Measurements from ENCODE around the gene APBA3.

APBA3 gene

GRCh38 chr19:3785938-3786824 is 24.7 kb upstream of the APBA3 start, which contains the start of gene MATK:
TSS of gene MATK (minus strand) at chr19:3786381. CDS start at chr19:3785135, 1,246 bp downstream.
- peak; percentile 41 for DNase-seq

- no peak for DNase-seq
These were observed 24.0 kb upstream of the APBA3 start for GRCh38 chr19:3785451-3785937.

GRCh38 chr19:3784607-3785450 is 23.3 kb upstream of the APBA3 start:
- no peak for DNase-seq

- DNase-seq = no peak
These were observed 22.4 kb upstream of the APBA3 start for GRCh38 chr19:3783660-3784584.

- no peak for DNase-seq
These were observed 21.4 kb upstream of the APBA3 start for GRCh38 chr19:3782903-3783302.

- no peak for DNase-seq
These were observed 20.8 kb upstream of the APBA3 start for GRCh38 chr19:3782330-3782729.

- no peak for DNase-seq
These were observed 20.1 kb upstream of the APBA3 start for GRCh38 chr19:3781603-3782002.

- DNase-seq = no peak
These were observed 19.4 kb upstream of the APBA3 start for GRCh38 chr19:3780786-3781304.

- DNase-seq = no peak
These were observed 17.6 kb upstream of the APBA3 start for GRCh38 chr19:3778899-3779723.

GRCh38 chr19:3778104-3778867 is 16.8 kb upstream of the APBA3 start:
- no peak for DNase-seq

- no peak for DNase-seq
These were observed 15.1 kb upstream of the APBA3 start for GRCh38 chr19:3776479-3777040.

- DNase-seq = no peak
These were observed 14.3 kb upstream of the APBA3 start for GRCh38 chr19:3775831-3776230.

GRCh38 chr19:3775374-3775711 is 13.9 kb upstream of the APBA3 start:
- DNase-seq = no peak

GRCh38 chr19:3774621-3775373 is 13.3 kb upstream of the APBA3 start:
- DNase-seq = no peak

- DNase-seq = no peak
These were observed 12.5 kb upstream of the APBA3 start for GRCh38 chr19:3773814-3774515.

- DNase-seq = no peak
These were observed 10.5 kb upstream of the APBA3 start, which contains the start of gene RAX2 for GRCh38 chr19:3771906-3772455. TSS of gene RAX2 (minus strand) at chr19:3772228. CDS start at chr19:3771742, 486 bp downstream.

GRCh38 chr19:3771000-3771905 is 9.8 kb upstream of the APBA3 start:
- DNase-seq = no peak

Data from KG1 (cell line).